ENCODE data around the gene P2RX2. TPM values are rescaled to one million over a fixed set of nuclear protein-coding genes. Genes with fewer than 3 reads are reported as not detected.

The P2RX2 gene
- total RNA-seq, 2 experiments from 2014 or later: not detected

DNA sequence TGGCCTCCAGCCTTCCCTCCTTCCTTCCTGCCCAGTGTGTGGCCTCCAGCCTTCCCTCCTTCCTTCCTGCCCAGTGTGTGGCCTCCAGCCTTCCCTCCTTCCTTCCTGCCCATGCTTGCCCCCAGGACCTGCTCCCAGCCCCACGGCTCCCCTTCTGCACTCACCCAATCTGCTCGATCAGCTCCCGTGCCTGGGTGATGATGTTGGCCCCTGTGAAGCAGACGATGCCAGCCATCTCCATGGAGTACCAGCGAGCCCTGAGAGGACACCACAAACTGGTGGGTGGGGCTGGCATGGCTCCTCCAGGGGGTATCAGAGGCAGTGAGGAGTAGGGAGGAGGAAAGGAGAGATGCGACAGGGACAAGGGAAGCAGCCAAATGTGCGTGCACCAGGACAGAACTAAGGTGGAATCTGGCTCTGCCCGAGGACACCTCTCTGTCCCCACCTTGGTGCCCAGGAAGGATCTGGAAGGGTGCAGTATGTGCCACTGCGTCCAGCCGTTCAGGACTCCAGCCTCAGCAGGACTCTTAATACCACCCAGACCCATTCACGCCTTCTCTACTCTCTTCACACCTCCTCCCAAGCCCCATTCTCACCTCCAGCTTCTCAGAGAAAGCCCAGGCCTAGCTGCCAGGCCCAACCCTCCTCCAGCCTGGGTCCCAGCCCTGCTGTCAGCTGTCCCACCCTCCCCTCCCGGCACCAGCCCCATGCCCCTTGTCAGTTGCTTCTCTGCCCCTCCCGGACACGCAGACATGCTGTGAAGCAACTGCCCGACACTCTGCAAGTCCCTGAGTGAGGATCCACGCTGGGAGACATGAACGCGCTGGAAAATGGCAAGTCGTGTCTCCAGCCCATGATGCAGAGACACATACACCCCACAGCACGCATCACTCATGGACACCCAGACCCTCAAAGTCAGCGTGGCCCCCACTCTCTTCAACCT is 45.9 kb downstream of the P2RX2 start:
- no peak overlapping the region for H3K27ac Mint-ChIP-seq
- peaks cover 57% of the 10 kb centered on the region for H3K36me3 Mint-ChIP-seq
- H3K4me3 Mint-ChIP-seq: no peak overlapping the region
- DNase-seq: no peak
- peaks cover 9% of the 10 kb centered on the region for H3K4me1 Mint-ChIP-seq
- no peaks in the 10 kb centered on the region for H3K9me3 Mint-ChIP-seq
- no peaks in the 10 kb centered on the region for H3K27me3 Mint-ChIP-seq

DNA sequence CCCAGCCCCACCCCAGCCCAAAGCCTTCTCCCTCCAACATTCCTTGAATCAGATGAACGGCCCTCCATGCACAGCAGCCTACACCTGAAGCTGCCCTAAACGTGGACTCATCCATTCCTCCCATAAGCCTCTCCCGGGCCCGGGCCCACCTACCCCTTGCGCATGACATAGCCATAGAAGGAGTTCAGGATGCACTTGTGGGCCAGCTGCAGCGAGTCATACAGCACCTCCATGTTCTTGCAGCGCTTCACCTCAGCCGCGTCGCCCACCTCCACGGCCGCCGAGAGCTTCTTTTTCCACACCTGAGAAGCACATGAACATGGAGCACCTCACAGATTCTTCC is 46.5 kb downstream of the P2RX2 start:
- Mint-ChIP-seq H3K27me3 (no peaks in the 10 kb centered on the region), H3K36me3 (peaks cover 57% of the 10 kb centered on the region), H3K9me3 (no peaks in the 10 kb centered on the region), H3K4me1 (peaks cover 9% of the 10 kb centered on the region), H3K4me3 (no peak overlapping the region), H3K27ac (no peak overlapping the region)
- no peak for DNase-seq

DNA sequence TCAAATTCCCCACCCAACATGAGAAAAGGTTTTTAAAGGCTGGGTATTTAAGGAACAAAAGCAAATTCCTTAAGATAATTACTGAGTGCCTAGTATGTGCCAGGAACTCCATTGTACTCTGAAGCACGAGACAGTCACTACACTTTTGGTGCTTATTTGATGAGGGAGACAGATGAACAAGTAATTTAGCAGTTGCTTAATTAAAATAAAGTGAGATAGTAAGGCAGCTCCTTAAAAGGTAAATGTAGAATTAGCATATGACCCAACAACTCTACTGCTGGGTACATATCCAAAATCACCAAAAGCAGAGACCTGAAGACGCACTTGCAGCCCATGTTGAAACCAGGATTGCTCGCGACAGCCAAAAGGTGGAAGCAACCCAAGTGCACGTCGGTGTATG is 47.2 kb downstream of the P2RX2 start:
- Mint-ChIP-seq H3K27ac (no peak overlapping the region), H3K4me1 (peaks cover 7% of the 10 kb centered on the region), H3K4me3 (no peak overlapping the region), H3K9me3 (no peaks in the 10 kb centered on the region), H3K36me3 (peaks cover 54% of the 10 kb centered on the region), H3K27me3 (no peaks in the 10 kb centered on the region)
- DNase-seq: no peak

DNA sequence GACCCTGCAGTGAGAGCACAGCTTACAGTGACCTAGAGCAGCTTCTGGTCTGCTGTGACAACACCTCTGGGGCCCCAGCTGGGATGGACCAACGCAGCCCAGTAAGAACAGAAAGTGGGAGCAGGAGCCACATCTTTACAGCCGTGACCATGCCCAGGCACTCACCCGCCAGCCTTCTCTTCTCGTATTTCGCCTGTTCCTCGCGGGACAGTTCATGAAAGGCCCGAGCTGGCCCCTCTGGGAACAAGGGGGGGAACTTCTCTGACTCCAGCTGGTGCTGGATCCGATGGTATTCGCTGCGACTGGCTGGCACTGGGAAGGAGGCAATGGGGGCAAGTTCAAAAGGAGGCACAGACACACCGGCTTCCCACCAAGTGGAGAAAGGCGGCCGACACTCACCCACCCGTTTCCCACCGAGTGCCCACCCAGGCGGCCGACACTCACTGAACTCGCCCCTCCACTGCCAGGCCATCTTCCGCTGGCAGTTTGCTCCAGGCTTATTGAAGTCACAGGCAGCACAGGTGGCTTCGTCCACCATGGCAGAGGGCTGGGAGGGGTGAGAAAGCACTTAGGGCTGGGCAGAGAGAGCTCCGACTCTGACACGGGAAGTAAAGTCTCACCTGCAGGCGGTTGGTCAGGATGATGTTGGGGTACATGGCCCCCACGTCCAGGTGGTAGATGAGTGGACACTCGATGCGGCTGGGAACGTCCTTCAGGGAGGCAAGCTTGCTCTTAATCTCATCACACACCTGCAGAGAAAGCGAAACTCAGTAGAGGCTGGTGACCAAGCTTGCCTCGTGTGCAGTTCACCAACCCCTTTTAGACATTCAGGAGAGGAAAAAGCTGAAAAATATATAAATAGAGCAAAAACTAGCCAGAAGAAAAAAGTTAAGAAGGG is 49.9 kb downstream of the P2RX2 start:
- no peaks in the 10 kb centered on the region for H3K9me3 Mint-ChIP-seq
- H3K4me1 Mint-ChIP-seq: peaks cover 3% of the 10 kb centered on the region
- H3K27ac Mint-ChIP-seq: no peak overlapping the region
- no peak for DNase-seq
- H3K27me3 Mint-ChIP-seq: no peaks in the 10 kb centered on the region
- H3K36me3 Mint-ChIP-seq: peaks cover 45% of the 10 kb centered on the region
- no peak overlapping the region for H3K4me3 Mint-ChIP-seq

DNA sequence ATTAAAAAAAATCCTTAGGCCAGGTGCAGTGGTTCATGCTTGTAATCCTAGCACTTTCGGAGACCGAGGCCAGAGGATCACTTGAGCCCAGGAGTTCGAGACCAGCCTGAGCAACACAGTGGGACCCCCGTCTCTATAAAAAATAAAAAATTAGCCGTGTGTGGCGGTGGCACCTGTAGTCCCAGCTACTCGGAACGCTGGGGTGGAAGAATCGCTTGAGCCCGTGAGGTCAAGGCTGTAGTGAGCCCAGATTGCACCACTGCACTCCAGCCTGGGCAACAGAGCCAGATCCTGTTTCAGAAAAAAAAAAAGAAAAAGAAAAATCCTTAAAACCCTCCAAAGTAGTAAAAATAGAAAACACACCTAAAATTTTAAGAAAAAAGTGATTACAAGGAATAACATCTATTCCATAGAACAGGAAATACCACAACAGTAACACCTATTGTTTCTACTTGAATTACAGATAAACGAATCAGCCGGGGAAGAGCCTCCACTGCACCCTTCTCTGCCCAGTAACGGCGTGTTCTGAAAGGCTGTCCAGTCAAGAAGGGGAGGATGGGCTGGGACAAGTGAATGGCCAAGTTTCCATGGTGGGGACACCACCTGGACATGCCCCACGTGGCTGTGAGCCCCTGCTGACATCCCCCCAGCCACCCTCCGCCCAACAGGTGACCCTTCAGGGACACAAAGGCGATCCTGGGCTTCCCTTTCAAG is 50.7 kb downstream of the P2RX2 start:
- DNase-seq: no peak
- Mint-ChIP-seq H3K4me1 (peaks cover 3% of the 10 kb centered on the region), H3K36me3 (peaks cover 42% of the 10 kb centered on the region), H3K27me3 (no peaks in the 10 kb centered on the region), H3K9me3 (no peaks in the 10 kb centered on the region), H3K4me3 (no peak overlapping the region), H3K27ac (no peak overlapping the region)

Other genes with a start within 250 kb of the P2RX2 start
- 10 to 100 TPM; 53.1 to 55.9 TPM for gene FBRSL1, start 128.6 kb upstream of the P2RX2 start, total RNA-seq
- not detected for gene LRCOL1, start 8.2 kb upstream of the P2RX2 start, total RNA-seq
- gene POLE, start 68.6 kb downstream of the P2RX2 start, total RNA-seq: 100 to 1,000 TPM; 117 to 123 TPM
- 10 to 100 TPM; 18.3 to 19.0 TPM for gene PXMP2, start 68.8 kb downstream of the P2RX2 start, total RNA-seq
- gene PGAM5, start 92.1 kb downstream of the P2RX2 start, total RNA-seq: 100 to 1,000 TPM; 102 to 105 TPM
- gene ANKLE2, start 143.1 kb downstream of the P2RX2 start, total RNA-seq: 10 to 100 TPM; 84.5 to 84.8 TPM
- gene GOLGA3, start 210.1 kb downstream of the P2RX2 start, total RNA-seq: 10 to 100 TPM; 51.5 to 57.2 TPM